HepG2 (cell line): ENCODE measurements around the gene KIFC1. TPM values are rescaled to one million over a fixed set of nuclear protein-coding genes. Genes with fewer than 3 reads are reported as not detected.
"Not testable (repeated sequence)": the region's sequence is repeated elsewhere in the genome, so short reads cannot be mapped to it uniquely, and the experiment has no call there.

Experiments
- ATAC-seq: fragments of 200-7000 bp; cut with Tn5 transposase; 3 replicates; pipeline ENCODE4 v1.9.1; 2020; ENCODE audit warnings: mild to moderate bottlenecking, moderate library complexity
- BruUV-seq: library from RNA; stranded (reverse); fragments of 400-500 nt; replicated peaks from 2 replicates; lab custom pipeline; 2021; lab: Mats Ljungman, UMichigan
- CTCF ChIA-PET: fragments of 300-600 bp; formaldehyde crosslinking; extraction: SDS; loops from one replicate; lab custom pipeline; 2021; ENCODE audit warnings: low total read pairs, inconsistent platforms, low intra/inter-chr PET ratio; lab: Yijun Ruan, JAX
- POLR2A ChIA-PET: fragments of 350-600 bp; sonication (Branson Sonifier 250); formaldehyde crosslinking; loops from one replicate; lab custom pipeline; 2020; ENCODE audit warnings: antibody characterized with exemption, inconsistent platforms; lab: Yijun Ruan, JAX
- DNase-seq: peaks from one replicate; pipeline ENCODE4 v3.0.0-alpha.2; 2015; ENCODE audit warnings: low spot score
- FAIRE-seq: peaks from 3 replicates; lab custom pipeline; 2011; peaks lifted over from hg19 to GRCh38; lab: Jason Lieb, UNC
- H2AFZ ChIP-seq: one replicate; pipeline ENCODE4 v1.6.1; 2011; ENCODE audit warnings: low read length, inconsistent platforms
- H3K27ac ChIP-seq: fragments of 300-600 bp; 3 replicates; pipeline ENCODE4 v1.8.0; 2011; ENCODE audit warnings: mixed run types, mild to moderate bottlenecking, mixed read lengths, low read length, inconsistent platforms; ENCODE audit not compliant: insufficient read depth; ENCODE audit errors: extremely low read length
- H3K27me3 ChIP-seq, 2 experiments: fragments of 200-600 bp in 1 of 2; 2 replicates in 1 of 2; 3 replicates in 1 of 2; pipeline versions ENCODE4 v1.6.0 to v1.8.0; 2011; ENCODE audit warnings: low read length in 2 of 2, mild to moderate bottlenecking in 2 of 2, moderate library complexity in 2 of 2, inconsistent platforms in 1 of 2; ENCODE audit not compliant: insufficient read depth in 2 of 2, control insufficient read depth in 1 of 2
- H3K36me3 ChIP-seq, 2 experiments: fragments of 200-600 bp in 1 of 2; replicated peaks in 1 of 2; 2 replicates in 1 of 2; 3 replicates in 1 of 2; pipeline versions ENCODE4 v1.5.1 to v1.8.0; 2011; ENCODE audit warnings: low read length in 2 of 2, inconsistent platforms in 1 of 2; ENCODE audit not compliant: insufficient read depth in 2 of 2, control insufficient read depth in 1 of 2
- H3K4me1 ChIP-seq: 2 replicates; pipeline ENCODE4 v1.5.1; 2012; ENCODE audit warnings: low read length, inconsistent platforms; ENCODE audit not compliant: insufficient read depth
- H3K4me2 ChIP-seq: 2 replicates; pipeline ENCODE4 v1.6.0; 2011; ENCODE audit warnings: low read depth, low read length, inconsistent platforms
- H3K4me3 ChIP-seq, 3 experiments: fragments of 200-600 bp in 1 of 3; sonication (generic), shearing (Covaris generic) in 1 of 3; replicated peaks in 1 of 3; 2 replicates each; pipeline ENCODE4 v1.5.1; 2011 to 2016; ENCODE audit warnings: low read length in 3 of 3, inconsistent platforms in 2 of 3, low read depth in 2 of 3, mild to moderate bottlenecking in 2 of 3, control low read depth in 1 of 3, mixed read lengths in 1 of 3; ENCODE audit not compliant: insufficient read depth in 1 of 3
- H3K79me2 ChIP-seq: one replicate; pipeline ENCODE4 v1.6.1; 2011; ENCODE audit warnings: low read length, inconsistent platforms; ENCODE audit not compliant: insufficient read depth
- H3K9ac ChIP-seq: 2 replicates; pipeline ENCODE4 v1.6.0; 2011; ENCODE audit warnings: mild to moderate bottlenecking, low read depth, low read length, inconsistent platforms; ENCODE audit not compliant: insufficient read depth
- H3K9me3 ChIP-seq: 2 replicates; pipeline ENCODE4 v1.5.1; 2012; ENCODE audit warnings: mild to moderate bottlenecking, low read length
- H4K20me1 ChIP-seq: 2 replicates; pipeline ENCODE4 v1.6.0; 2011; ENCODE audit warnings: inconsistent platforms, mild to moderate bottlenecking, low read length, moderate library complexity; ENCODE audit not compliant: insufficient read depth
- ETV6 ChIP-seq: sonication (generic); formaldehyde crosslinking; conservative IDR thresholded peaks from 2 replicates; pipeline ENCODE4 v1.4.0; 2020; ENCODE audit warnings: missing genetic modification reagents
- HOXA5 ChIP-seq: sonication (generic); formaldehyde crosslinking; IDR thresholded peaks from 2 replicates; pipeline ENCODE4 v1.4.0; 2020; ENCODE audit warnings: missing genetic modification reagents
- NFYB ChIP-seq: sonication (generic); formaldehyde crosslinking; IDR thresholded peaks from 2 replicates; pipeline ENCODE4 v1.4.0; 2020; ENCODE audit warnings: missing genetic modification reagents
- PAWR ChIP-seq: sonication (generic); formaldehyde crosslinking; IDR thresholded peaks from 2 replicates; pipeline ENCODE4 v1.4.0; 2020; ENCODE audit warnings: missing genetic modification reagents, mild to moderate bottlenecking, borderline replicate concordance
- TOE1 ChIP-seq: sonication (generic); formaldehyde crosslinking; IDR thresholded peaks from 2 replicates; pipeline ENCODE4 v1.4.0; 2020; ENCODE audit warnings: mild to moderate bottlenecking, missing genetic modification reagents
- ZNF337 ChIP-seq: sonication (generic); formaldehyde crosslinking; IDR thresholded peaks from 2 replicates; pipeline ENCODE4 v1.5.1; 2020; ENCODE audit warnings: missing genetic modification reagents, low read depth, mild to moderate bottlenecking, borderline replicate concordance
- ZNF841 ChIP-seq: sonication (generic); formaldehyde crosslinking; IDR thresholded peaks from 2 replicates; pipeline ENCODE4 v1.8.1; 2023; ENCODE audit warnings: missing genetic modification reagents, borderline replicate concordance
- WGBS: methylation state at CpG from one replicate; pipeline ENCODE4 v1.1.6; 2017; ENCODE audit warnings: low lambda C conversion rate; 5-methylcytosine and 5-hydroxymethylcytosine counted together
- in situ Hi-C: cut with HindIII; loops from 2 replicates; pipeline ENCODE4 v1.10.0; 2017; ENCODE audit warnings: low pct_unique_long_range_greater_than_20kb; ENCODE audit not compliant: extremely low pct_ligation_motif_present
- intact Hi-C: fragments of 100-400 bp; cut with micrococcal nuclease; formaldehyde crosslinking; loops from one replicate; pipeline ENCODE4 v1.10.0; 2022; ENCODE audit not compliant: unreplicated experiment
- polyA plus RNA-seq, 8 experiments: library from polyadenylated mRNA; depleted of rRNA in 3 of 8; stranded (reverse) in 7 of 8; unstranded in 1 of 8; fragments of >200 nt; fragmentation: Illumina TruSeq in 4 of 8; extraction: Trizol in 4 of 8; gene quantifications; 2 replicates each; pipeline versions ENCODE4 v1.2.1 to v1.2.3, GENCODE V29; 2011 to 2016; ENCODE audit warnings: low read depth in 4 of 8, missing spikeins in 1 of 8, mixed read lengths in 1 of 8; ENCODE audit not compliant: insufficient read depth in 1 of 8
- total RNA-seq, 5 experiments: library from RNA; depleted of rRNA; stranded (reverse); fragments of >200 nt; fragmentation: Illumina TruSeq; extraction: Trizol; gene quantifications; 2 replicates each; pipeline ENCODE4 v1.2.3, GENCODE V29; 2016; ENCODE audit warnings: low read depth in 1 of 5
- TF ChIP-seq, protein P1 (sequence below): sonication (generic); formaldehyde crosslinking; IDR thresholded peaks from 2 replicates; pipeline ENCODE4 v1.4.0; 2020; ENCODE audit warnings: missing genetic modification reagents

The KIFC1 gene
- total and polyA plus RNA-seq, 2 of the 13 experiments (the other 11 are each of a cell fraction or from before 2014, with no cell fraction given): 25.0 to 45.5 TPM

DNA sequence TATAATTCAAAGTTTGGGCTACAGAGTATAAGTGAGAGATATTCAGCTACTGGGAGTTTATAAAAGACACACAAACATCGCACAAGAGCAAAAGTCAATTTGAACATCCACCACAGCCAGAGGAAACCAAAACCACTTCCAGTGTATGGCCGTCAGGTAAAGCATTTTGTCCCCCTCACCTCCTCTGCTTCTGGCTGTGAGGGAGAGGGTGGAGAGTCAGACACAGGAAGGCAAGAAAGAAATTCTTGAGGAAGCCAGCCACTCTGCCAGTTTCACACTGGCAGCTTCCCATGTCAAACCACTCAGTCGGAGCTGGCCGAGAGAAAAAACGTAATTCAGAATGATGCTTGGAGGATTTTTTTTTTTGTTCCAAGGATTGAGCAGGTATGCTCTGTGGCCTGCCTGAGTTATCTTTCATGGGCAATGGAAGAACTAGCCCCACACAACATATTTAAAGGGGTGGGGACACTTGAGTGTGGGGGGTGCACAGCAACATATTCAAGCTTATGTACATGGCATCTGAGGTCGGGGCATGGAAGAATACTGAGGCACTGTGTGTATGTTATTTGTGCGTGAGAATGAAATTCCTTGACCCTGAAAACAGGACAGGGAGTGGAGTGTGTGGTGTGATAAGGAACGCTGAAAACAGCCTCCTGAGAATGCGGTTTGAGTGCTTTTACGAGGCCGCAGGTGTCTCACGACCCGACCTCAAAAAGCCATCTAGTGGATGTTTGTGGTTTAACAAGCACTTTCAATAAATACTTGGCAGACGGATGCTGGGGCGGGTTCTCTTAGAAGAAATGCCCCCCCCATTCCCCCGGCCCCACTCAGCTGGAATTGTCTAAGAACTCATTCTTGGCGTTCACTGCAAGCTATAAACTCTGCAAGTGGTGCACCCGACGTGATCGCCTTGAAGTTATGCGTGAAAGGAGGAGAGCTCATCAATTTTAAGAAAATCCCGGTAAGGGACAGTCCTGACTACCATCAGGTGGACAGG is 46.6 kb upstream of the KIFC1 start (continued):
- TF ChIP-seq ZNF337 (CRISPR knock-in tag) (no peak), ZNF841 (CRISPR knock-in tag) (no peak), ETV6 (no peak), HOXA5 (CRISPR knock-in tag) (no peak), PAWR (CRISPR knock-in tag) (no peak), TOE1 (no peak), NFYB (no peak)
- TF ChIP-seq, protein P1, sequence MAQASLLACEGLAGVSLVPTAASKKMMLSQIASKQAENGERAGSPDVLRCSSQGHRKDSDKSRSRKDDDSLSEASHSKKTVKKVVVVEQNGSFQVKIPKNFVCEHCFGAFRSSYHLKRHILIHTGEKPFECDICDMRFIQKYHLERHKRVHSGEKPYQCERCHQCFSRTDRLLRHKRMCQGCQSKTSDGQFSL: peak; percentile 89

DNA sequence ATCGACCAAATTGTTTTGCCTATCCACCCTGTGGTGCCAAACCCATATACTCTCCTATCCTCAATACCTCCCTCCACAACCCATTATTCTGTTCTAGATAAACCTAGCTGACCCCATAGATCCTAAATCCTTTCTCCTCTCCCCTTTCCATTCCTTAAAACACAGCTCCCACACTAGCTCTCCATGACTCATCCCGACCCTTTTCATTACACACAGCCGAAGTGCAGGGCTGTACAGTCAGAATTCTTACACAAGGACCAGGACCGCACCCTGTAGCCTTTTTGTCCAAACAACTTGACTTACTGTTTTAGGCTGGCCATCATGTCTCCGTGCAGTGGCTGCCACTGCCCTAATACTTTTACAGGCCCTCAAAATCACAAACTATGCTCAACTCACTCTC is 44.7 kb upstream of the KIFC1 start:
- H3K9ac ChIP-seq, H3K4me3 ChIP-seq, H3K4me2 ChIP-seq, DNase-seq, BruUV-seq, FAIRE-seq, ATAC-seq, H3K79me2 ChIP-seq, H3K27ac ChIP-seq, H4K20me1 ChIP-seq, intact Hi-C loops, H3K9me3 ChIP-seq, POLR2A ChIA-PET, in situ Hi-C loops, H3K36me3 ChIP-seq, H3K4me1 ChIP-seq, H2AFZ ChIP-seq: not testable (repeated sequence)
- H3K27me3 ChIP-seq: peaks cover 0 to 43% of the 10 kb centered on the region in 2 experiments; a peak in 2 of 5 replicates
- CTCF ChIA-PET: interaction anchor here (3.7 kb wide), 1 partner anchor 66 kb away, joined by 37 read pairs; no protein-coding TSS in a partner anchor
- 25% methylated on average over 5 of the region's 5 CpGs for WGBS
